GM19467 (cell line): ENCODE data around the gene CHIC2.

Source experiments
- ATAC-seq: cut with Tn5 transposase; IDR thresholded peaks from one replicate; pipeline ENCODE4 v1.9.1; 2021; ENCODE audit warnings: mild to moderate bottlenecking, moderate library complexity; ENCODE audit not compliant: unreplicated experiment

The CHIC2 gene

GRCh38 chr4:54093324-54094240, 29.2 kb upstream of the CHIC2 start:
- no peak for ATAC-seq

- ATAC-seq: no peak
Observed at GRCh38 chr4:54092405-54093323, 28.3 kb upstream of the CHIC2 start.

DNA sequence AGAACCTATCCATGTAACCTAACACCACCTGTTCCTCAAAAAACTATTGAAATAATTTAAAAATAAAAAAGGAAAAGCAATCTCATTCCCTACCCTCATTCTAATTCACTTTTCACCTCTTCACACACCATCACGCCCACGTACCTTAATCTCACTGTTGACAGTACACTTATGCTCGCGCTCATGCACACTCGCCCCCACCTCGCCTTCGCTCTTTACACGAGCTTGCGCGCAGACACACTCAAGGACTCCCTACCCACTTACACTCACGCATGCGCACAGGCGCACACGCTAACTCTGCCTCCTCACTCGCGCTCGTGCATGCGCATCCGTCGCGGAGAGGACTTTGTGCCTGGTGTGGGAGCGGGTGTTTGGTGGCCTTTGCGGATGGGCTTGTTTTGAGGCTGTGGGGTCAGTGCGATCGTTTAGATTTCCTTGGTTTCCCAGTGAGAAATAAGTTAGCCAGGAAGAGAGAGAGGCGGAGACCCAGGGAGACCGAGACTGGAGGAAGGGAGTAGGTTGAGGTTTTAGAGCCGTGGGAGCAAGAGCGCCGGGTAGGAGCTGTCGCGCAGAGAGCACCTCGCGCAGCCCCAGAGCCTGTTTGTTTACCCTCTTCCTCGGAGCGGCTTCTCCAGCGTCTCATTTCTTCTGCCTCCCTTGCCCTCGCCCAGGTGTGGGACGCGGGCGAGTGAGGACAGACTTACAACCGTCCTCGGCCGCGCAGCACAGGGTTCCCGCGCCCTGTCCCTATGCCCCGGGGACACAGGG, 27.4 kb upstream of the CHIC2 start:
- peak; percentile 73 for ATAC-seq

DNA sequence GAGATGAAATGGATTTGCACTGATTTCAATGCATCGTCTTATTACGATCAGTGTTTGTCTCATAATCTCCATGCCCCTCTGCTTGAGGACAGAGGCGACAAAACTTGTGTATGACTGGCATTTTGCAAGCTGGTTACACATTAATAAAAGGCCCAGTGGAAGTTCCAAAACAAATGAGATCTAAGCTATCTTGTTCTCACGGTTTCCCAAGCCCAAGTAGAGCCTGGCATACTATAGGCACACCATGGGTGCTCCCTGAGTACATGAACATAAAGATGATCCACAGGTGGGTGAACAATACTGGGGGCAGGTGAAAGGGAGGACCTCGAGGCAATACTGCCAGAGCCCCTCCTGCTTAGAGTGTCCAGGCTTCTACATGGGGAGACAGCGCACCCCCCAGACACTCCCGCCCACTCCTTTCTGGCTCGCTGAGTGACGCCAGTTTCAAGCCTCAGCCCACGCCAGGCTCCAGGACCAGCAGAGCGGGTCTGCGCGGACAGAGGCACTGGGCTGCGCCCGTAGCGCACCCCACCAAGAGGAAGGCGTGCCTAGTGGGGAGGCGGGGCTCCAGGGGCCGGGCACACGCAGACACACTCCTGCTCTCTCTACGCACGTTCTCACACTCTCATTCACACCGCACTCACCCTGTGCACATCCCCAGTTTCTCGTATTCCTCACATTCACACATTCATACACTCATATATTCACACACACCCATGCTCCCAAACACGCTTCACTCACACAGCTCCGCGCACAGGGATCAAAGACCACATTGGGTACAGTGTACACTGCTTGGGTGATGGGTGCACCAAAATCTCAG, 26.6 kb upstream of the CHIC2 start:
- ATAC-seq: peak; percentile 46

DNA sequence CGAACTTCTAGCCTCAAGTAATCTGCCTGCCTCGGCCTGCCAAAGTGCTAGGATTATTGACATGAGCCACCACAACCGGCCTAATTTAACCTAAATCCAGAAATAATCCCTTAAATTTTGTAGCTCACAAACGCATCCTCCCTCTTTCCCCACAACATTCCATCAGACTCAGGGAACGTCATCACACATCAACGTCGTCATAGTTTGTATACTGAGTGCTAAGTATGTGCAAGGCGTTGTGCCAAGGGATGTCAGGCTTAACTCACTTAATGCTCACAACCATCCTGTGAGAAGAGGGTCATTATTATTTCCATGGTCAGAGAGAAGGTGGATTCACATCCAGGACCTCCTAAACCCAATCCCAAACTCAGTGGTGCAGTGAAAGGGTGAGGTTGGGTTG, 26.0 kb upstream of the CHIC2 start:
- no peak for ATAC-seq

- no peak for ATAC-seq
Observed at GRCh38 chr4:54089875-54090274, 25.5 kb upstream of the CHIC2 start.

DNA sequence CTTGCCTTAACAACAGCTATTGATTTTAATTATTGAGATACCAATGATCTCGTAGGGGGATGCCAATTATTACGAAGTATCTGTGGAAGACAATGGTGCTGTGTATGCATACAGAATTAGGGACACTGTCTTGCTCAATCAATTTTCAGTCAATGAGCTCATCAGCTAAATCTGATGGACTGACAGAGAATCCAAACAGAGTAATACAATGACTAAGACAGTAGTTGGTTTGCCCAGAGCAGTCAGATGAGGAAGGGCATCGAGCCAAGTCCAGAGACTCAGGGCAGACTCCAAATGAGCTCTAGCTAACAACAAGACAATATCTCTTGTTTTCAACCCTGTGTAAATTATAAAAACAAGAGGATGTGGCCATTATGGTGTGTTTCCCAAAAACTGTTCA, 20.9 kb upstream of the CHIC2 start:
- no peak for ATAC-seq

GRCh38 chr4:54082168-54082567, 17.8 kb upstream of the CHIC2 start:
- no peak for ATAC-seq

DNA sequence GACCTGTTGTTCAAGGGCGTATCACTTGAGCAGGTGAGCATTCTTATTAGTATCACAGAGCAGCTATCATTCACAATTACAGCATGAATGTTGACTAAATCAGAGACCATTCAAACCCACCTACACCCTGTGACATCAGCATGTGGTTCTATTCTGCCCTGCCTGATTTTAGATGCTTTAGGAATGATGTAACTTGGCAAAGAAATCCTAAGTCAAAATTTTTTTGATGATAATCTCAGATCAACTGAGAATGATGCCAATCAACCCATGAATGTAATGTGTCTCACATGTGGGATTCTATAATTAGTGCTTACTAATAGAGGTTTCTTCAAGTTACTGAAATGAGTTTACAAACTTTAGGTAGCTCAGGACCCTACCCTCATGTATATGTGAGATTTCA, 13.4 kb upstream of the CHIC2 start:
- no peak for ATAC-seq

- ATAC-seq: no peak
Observed at GRCh38 chr4:54076673-54077072, 12.3 kb upstream of the CHIC2 start.

DNA sequence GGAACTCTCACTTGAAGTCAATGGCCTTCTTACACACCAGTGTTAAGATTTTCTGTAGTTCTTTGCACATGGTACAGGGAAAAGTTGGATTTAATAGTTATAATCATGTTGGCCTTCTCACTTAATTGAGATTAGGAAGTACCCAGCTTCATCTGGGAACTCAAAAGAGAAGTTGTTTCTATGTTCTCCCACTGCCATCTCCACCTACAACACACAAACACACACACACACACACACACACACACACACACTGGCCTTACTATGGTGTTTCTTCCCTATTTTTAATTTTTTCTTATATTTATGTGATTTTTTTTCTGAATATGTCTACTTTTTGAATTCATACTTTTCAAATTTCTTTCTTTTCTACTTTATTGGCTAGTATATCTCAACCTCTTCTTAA, 10.0 kb upstream of the CHIC2 start:
- ATAC-seq: no peak

- ATAC-seq: no peak
Observed at GRCh38 chr4:54073271-54073880, 9.0 kb upstream of the CHIC2 start.

DNA sequence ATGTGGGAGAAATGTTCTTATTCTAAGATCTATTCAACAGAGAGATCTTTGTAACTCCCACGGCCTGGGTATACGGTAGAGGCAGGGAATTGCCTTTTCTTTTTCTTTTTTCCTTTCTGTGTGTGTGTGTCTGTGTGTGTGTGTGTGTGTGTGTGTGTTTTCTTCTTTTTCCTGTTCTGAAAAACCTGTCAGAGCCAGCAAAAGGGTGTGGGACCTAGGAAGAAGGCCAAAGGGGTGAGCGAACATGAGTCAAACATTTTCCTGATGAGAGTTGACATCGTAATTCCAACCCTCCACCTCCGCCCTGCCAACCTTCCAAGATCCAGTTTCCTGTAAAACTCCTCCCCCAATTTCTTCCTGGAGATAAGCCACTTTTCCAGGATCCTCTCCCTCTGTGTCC, 2.8 kb upstream of the CHIC2 start:
- no peak for ATAC-seq

DNA sequence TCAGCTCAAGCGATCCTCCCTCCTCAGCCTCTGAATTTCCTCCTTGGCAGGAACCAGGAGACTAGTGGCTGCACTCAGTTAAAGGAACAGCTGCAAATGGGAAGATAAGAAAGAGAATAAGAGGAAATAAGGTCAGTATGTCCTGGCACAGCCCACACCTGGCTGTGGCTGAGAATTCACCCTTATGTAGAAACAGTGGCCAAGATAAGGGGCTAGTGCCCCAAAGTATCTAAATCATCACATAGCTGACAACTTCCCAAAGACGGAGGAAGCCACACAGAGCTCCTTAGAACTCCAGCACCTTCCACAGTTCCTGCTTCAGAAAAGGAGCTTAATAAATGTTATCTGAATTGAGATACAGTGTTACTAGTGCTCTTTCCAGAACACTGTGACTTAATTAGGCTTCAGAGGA, 2.3 kb upstream of the CHIC2 start:
- no peak for ATAC-seq

DNA sequence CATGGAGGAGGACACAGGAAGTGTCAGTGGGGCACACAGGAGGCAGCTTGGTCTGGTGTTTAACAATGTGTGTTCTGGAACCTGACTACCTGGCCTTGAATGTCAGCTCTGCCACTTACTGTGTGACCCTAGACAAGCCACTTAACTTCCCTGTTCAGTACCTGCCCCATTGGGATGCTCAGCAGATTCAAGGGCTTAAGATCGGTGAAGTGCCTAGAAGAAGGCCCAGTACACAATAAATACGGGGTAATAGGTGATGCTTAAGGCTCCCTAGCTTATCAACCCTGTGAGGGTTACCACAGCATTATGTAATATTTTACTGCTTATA, 1.6 kb upstream of the CHIC2 start:
- no peak for ATAC-seq

- no peak for ATAC-seq
Observed at GRCh38 chr4:54065282-54066087, 1.1 kb upstream of the CHIC2 start.

- ATAC-seq: peak; percentile 21
Observed at GRCh38 chr4:54063737-54064316, 578 bp downstream of the CHIC2 start.

DNA sequence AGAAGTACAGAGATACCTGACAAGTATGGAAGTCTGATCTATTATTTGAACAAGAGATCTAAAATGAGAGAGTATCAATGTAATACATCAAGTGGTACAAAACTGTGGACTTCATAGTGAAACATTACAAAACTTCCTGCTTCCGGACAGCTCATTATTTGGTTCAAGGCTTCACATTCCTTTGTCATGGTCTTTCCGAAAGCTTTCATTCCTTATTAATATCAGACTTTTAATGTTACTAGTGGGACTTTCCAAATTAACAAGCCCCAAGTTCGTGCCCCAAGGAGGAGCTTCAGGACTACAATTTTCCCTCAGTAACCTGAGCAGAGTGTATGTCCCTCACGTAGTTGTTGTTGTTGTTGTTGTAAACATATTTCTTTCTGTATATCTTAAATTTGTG, 1.2 kb downstream of the CHIC2 start:
- ATAC-seq: no peak

DNA sequence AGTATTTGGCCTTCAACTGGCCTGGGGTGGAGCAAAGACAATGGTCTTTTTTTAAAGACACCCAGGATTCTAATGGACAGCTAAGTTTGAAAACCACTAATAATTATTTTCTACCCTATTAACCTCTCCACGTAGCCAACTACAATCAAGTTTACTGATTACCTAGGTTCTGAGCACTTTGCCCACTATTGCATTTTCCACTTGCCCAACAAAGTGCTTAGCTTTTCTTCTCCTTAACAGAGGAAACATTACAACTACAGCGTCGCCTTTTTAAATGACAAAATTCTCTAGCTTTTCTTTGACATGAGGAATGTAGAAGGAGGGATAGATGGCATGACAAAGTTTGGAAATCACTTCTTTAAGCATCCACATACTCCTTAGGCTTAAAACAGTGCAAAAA, 2.0 kb downstream of the CHIC2 start:
- ATAC-seq: no peak
